ENCODE results near the gene CCDC54.

CCDC54 gene

GRCh38 chr3:107421170-107421792 lies 44.0 kb downstream of the CCDC54 start:
- peak; percentile 69 for TF ChIP-seq CTCF (conservative IDR thresholded peaks at IDR 0.05; ENCODE audit: control insufficient read depth, insufficient read depth, low read depth, low read length)
- peak overlapping the region; percentile 24 for H3K4me3 ChIP-seq (ENCODE audit: control insufficient read depth, low read depth, low read length)
- peak; percentile 79 for DNase-seq (ENCODE audit: low read depth)

- DNase-seq (ENCODE audit: low read depth), result no peak
- TF ChIP-seq CTCF (conservative IDR thresholded peaks at IDR 0.05; ENCODE audit: control insufficient read depth, insufficient read depth, low read depth, low read length), result no peak
Measured at GRCh38 chr3:107421881-107422280, 44.6 kb downstream of the CCDC54 start.

GRCh38 chr3:107425033-107425432 lies 47.8 kb downstream of the CCDC54 start:
- DNase-seq (ENCODE audit: low read depth), result no peak
- TF ChIP-seq CTCF (conservative IDR thresholded peaks at IDR 0.05; ENCODE audit: control insufficient read depth, insufficient read depth, low read depth, low read length), result no peak

More at GRCh38 chr3:107421881-107422280, 44.6 kb downstream of the CCDC54 start:
- H3K4me3 ChIP-seq (ENCODE audit: control insufficient read depth, low read depth, low read length), result no peak overlapping the region

GRCh38 chr3:107426223-107426622 lies 49.0 kb downstream of the CCDC54 start:
- H3K4me3 ChIP-seq (ENCODE audit: control insufficient read depth, low read depth, low read length), result no peak overlapping the region
- TF ChIP-seq CTCF (conservative IDR thresholded peaks at IDR 0.05; ENCODE audit: control insufficient read depth, insufficient read depth, low read depth, low read length), result no peak
- DNase-seq (ENCODE audit: low read depth), result no peak

More at GRCh38 chr3:107425033-107425432, 47.8 kb downstream of the CCDC54 start:
- H3K4me3 ChIP-seq (ENCODE audit: control insufficient read depth, low read depth, low read length), result no peak overlapping the region
